HG03354 (cell line): Measurements from ENCODE around the gene PAPPA.

Source experiments
- ATAC-seq: cut with Tn5 transposase; IDR thresholded peaks from one replicate; pipeline ENCODE4 v1.9.1; 2021; ENCODE audit warnings: mild to moderate bottlenecking; ENCODE audit not compliant: unreplicated experiment, poor library complexity, severe bottlenecking

PAPPA gene

GRCh38 chr9:116151966-116152381 lies 1.6 kb upstream of the PAPPA start:
- no peak for ATAC-seq

GRCh38 chr9:116152390-116152789 lies 1.2 kb upstream of the PAPPA start:
- no peak for ATAC-seq

GRCh38 chr9:116152941-116153764 lies 438 bp upstream of the PAPPA start:
- ATAC-seq: no peak

DNA sequence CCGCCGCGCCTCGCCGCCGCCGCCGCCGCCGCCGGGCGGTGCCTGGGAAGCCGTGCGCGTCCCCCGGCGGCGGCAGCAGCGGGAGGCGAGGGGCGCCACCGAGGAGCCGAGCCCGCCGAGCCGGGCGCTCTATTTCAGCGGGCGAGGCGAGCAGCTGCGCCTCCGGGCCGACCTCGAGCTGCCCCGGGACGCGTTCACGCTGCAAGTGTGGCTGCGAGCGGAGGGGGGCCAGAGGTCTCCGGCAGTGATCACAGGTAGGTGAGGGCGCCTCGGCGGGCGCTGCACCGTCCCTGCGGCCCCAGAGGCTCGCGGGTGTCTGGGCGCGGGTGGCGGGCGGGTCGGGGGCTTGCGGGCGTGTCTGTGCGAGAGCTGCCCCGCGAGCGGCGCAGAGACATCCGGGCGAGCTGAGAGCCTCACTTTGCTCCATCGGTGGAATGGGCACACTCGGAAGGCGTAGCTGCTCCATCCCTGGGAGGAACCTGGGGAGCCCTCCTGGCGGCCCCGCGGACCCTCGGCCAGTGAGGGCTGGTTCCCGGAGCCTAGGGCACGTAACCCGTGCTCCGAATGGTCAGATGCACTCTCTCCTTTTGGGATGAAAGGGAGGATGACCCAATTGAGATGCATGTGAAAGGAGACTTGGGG lies 864 bp downstream of the PAPPA start:
- no peak for ATAC-seq

- no peak for ATAC-seq
Observed at GRCh38 chr9:116154976-116155697, 1.5 kb downstream of the PAPPA start.

GRCh38 chr9:116155698-116156039 lies 2.1 kb downstream of the PAPPA start:
- ATAC-seq: no peak

- ATAC-seq: no peak
Observed at GRCh38 chr9:116156621-116157314, 3.2 kb downstream of the PAPPA start.

GRCh38 chr9:116157436-116158138 lies 4.0 kb downstream of the PAPPA start:
- ATAC-seq: no peak

- ATAC-seq: no peak
Observed at GRCh38 chr9:116160676-116161571, 7.3 kb downstream of the PAPPA start.

DNA sequence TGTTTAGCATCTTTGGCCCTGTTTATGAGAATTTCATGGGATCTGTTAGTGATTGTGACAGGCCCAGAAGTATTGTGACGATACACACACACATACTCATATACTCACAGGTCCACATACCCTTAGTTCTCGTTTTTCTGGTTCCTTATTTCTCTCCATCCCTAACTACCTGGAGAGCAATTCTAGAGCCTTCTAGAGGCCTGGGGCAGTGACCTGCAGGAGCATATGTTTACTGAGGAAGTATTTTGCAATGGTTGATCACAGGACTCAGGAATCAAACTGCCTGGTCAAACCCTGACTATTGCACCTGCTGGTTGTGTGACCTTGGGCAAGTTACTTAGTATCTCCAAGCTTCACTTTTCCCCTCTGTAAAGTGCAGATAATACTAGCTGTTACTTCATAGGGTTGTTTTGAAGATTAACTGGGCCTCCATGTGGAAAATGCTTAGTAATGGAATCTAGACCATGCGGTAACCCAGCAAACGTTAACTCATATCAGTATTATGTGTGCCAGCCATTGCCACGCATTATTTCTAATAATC lies 8.7 kb downstream of the PAPPA start:
- ATAC-seq: no peak

- no peak for ATAC-seq
Observed at GRCh38 chr9:116163293-116164055, 9.9 kb downstream of the PAPPA start.

- no peak for ATAC-seq
Observed at GRCh38 chr9:116165912-116166311, 12.3 kb downstream of the PAPPA start.

DNA sequence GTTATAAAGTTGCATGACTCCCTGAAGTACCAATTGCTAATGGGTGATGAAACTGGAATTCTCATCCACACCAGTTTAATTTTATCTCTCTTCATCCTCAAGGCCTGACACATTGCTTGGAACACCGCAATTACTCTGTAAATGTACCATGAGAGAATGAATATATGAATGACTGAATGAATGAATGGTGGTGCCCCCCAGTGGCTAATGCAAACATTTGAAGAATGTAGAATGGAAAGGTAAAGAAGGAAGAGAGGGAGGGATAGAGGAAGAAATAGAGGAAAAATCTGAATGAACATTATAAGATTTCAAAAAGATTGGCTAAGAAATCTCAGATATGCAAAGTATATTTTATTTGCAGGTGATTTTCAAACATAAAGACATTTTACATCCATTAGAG lies 13.1 kb downstream of the PAPPA start:
- ATAC-seq: no peak

- no peak for ATAC-seq
Observed at GRCh38 chr9:116168231-116168630, 14.6 kb downstream of the PAPPA start.

DNA sequence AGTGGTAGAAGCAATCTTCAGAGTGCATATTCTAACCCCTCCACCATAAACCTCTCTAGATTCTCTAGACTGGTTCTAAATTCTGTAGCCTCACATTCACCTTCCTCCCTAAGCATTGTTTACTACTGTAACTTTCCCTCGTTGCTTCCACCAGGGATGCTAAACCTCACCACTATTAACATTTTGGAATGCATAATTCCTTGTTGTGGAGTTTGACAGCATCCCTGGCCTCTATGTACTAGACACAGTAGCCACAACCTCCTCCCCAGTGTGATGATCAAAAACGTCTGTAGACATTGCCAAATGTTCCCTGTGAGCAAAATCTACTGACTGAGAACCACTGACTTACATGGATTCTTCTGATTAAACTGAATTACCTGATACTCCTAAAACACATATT lies 18.6 kb downstream of the PAPPA start:
- ATAC-seq: no peak

GRCh38 chr9:116174347-116174746 lies 20.8 kb downstream of the PAPPA start:
- ATAC-seq: no peak

DNA sequence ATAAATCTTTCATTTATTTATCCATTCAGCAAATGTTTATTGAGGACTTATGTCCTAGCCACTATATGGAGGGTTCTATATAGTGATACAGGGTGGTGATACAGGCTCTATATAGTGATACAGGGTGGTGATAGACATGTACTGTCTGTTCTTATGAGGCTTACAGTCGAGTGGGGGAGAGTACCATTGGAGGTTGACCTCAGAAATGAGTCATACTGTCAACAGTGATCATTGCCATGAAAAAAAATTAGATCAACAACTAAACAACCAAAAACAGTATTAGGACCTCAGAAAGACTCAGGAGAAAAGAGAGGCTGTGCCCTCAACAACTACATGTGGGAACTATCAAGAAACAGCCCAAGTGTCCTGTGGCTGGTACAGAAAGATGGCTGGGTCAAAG lies 22.0 kb downstream of the PAPPA start:
- no peak for ATAC-seq
